Suppressor macrophage (primary cell): ENCODE data around the gene ASF1B.
"Not testable (repeated sequence)": the region's sequence is repeated elsewhere in the genome, so short reads cannot be mapped to it uniquely, and the experiment has no call there.

Experiments
- DNase-seq, 4 experiments: peaks; one replicate each; pipeline ENCODE4 v3.0.0-alpha.2; 2020 to 2022

ASF1B gene

GRCh38 chr19:14159059-14159458 lies 22.7 kb upstream of the ASF1B start:
- no peak for DNase-seq

- no peak for DNase-seq
These were observed 22.1 kb upstream of the ASF1B start for GRCh38 chr19:14158276-14159023.

GRCh38 chr19:14156971-14157717 lies 20.8 kb upstream of the ASF1B start:
- no peak for DNase-seq

GRCh38 chr19:14156122-14156521 lies 19.7 kb upstream of the ASF1B start:
- DNase-seq: no peak

- DNase-seq: no peak
These were observed 19.0 kb upstream of the ASF1B start for GRCh38 chr19:14155371-14155770.

- no peak for DNase-seq
These were observed 16.3 kb upstream of the ASF1B start for GRCh38 chr19:14152713-14153112.

- no peak for DNase-seq
These were observed 14.6 kb upstream of the ASF1B start for GRCh38 chr19:14150770-14151661.

- DNase-seq: no peak
These were observed 13.8 kb upstream of the ASF1B start for GRCh38 chr19:14150041-14150769.

- peak in 2 of 4 experiments; percentile 35 for DNase-seq
These were observed 13.2 kb upstream of the ASF1B start for GRCh38 chr19:14149509-14149994.

GRCh38 chr19:14148751-14149410 lies 12.5 kb upstream of the ASF1B start:
- no peak for DNase-seq

GRCh38 chr19:14147797-14148605 lies 11.6 kb upstream of the ASF1B start:
- DNase-seq: peak; percentile 54 to 81 (median 62)

GRCh38 chr19:14146789-14147216 lies 10.4 kb upstream of the ASF1B start:
- peak; percentile 45 to 74 (median 68) for DNase-seq

GRCh38 chr19:14146169-14146568 lies 9.8 kb upstream of the ASF1B start:
- not testable (repeated sequence) for DNase-seq

- no peak for DNase-seq
These were observed 9.0 kb upstream of the ASF1B start for GRCh38 chr19:14145381-14145780.

- DNase-seq: no peak
These were observed 6.1 kb upstream of the ASF1B start for GRCh38 chr19:14142262-14143190.

GRCh38 chr19:14141041-14141440 lies 4.7 kb upstream of the ASF1B start:
- DNase-seq: no peak

GRCh38 chr19:14139944-14140343 lies 3.6 kb upstream of the ASF1B start:
- DNase-seq: peak; percentile 85 to 93 (median 90)

GRCh38 chr19:14138576-14139265 lies 2.3 kb upstream of the ASF1B start:
- DNase-seq: no peak

GRCh38 chr19:14135985-14136508 lies 342 bp downstream of the ASF1B start:
- DNase-seq: no peak
